Measurements from ENCODE around the gene HNRNPA3. TPM values are rescaled to one million over a fixed set of nuclear protein-coding genes. Genes with fewer than 3 reads are reported as not detected.

The HNRNPA3 gene
- total and polyA plus RNA-seq, 2 of the 13 experiments (the other 11 are each of a cell fraction or from before 2014, with no cell fraction given): 73.3 to 97.7 TPM

DNA sequence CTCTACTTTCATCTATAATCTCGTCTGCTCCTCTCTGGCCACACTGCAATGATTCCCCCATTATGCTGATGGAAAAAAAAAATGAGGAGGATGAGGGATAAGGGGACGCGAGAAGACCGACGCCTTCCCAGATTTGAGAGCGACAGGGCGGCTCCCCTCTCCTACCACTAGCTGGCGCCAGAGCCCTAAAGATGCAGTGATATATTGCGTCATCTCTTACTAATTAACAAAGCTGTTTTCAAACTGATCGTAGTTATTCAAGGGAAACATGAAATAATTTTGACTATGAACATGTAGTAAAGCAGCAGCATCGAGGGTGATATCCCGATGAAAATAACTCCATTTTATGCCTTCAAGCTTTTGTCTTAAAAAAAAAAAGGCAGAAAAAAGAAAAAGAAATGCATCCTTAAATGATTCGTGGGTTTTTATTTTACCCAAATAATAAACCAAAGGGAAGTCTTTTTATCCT is 48.0 kb upstream of the HNRNPA3 start (continued):
- no peak for TF ChIP-seq ZNF460 (CRISPR knock-in tag; IDR thresholded peaks at IDR 0.05; ENCODE audit: borderline replicate concordance)
- TF ChIP-seq, protein P1, sequence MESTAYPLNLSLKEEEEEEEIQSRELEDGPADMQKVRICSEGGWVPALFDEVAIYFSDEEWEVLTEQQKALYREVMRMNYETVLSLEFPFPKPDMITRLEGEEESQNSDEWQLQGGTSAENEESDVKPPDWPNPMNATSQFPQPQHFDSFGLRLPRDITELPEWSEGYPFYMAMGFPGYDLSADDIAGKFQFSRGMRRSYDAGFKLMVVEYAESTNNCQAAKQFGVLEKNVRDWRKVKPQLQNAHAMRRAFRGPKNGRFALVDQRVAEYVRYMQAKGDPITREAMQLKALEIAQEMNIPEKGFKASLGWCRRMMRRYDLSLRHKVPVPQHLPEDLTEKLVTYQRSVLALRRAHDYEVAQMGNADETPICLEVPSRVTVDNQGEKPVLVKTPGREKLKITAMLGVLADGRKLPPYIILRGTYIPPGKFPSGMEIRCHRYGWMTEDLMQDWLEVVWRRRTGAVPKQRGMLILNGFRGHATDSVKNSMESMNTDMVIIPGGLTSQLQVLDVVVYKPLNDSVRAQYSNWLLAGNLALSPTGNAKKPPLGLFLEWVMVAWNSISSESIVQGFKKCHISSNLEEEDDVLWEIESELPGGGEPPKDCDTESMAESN (CRISPR knock-in tag; conservative IDR thresholded peaks at IDR 0.05): 0 out of 2 replicates have a peak, but pooled peaks have one; percentile 38
- no peak for TF ChIP-seq THYN1 (CRISPR knock-in tag; IDR thresholded peaks at IDR 0.05; ENCODE audit: borderline replicate concordance, low read depth)
- peak; percentile 74; the same call in 1 of the 2 replicates for TF ChIP-seq RCOR2 (CRISPR knock-in tag; IDR thresholded peaks at IDR 0.05)
- TF ChIP-seq KDM5A (IDR thresholded peaks at IDR 0.05; ENCODE audit: borderline replicate concordance, low read length): peak; percentile 79
- TF ChIP-seq ZNF589 (CRISPR knock-in tag; conservative IDR thresholded peaks at IDR 0.05): no peak
- TF ChIP-seq ZNF574 (CRISPR knock-in tag; IDR thresholded peaks at IDR 0.05): peak; percentile 44; the same call in 1 of the 2 replicates
- no peak for TF ChIP-seq ZFAT (CRISPR knock-in tag; conservative IDR thresholded peaks at IDR 0.05)
- peak; percentile 42; the same call in 1 of the 2 replicates for TF ChIP-seq ZFX (CRISPR knock-in tag; IDR thresholded peaks at IDR 0.05; ENCODE audit: low read depth)
- TF ChIP-seq ZNF777 (CRISPR knock-in tag; IDR thresholded peaks at IDR 0.05): 0 out of 2 replicates have a peak, but pooled peaks have one; percentile 43
- TF ChIP-seq ZBTB1 (CRISPR knock-in tag; IDR thresholded peaks at IDR 0.05; ENCODE audit: borderline replicate concordance): no peak
- peak; percentile 98 for TF ChIP-seq ATF7 (IDR thresholded peaks at IDR 0.05)
- peak; percentile 95; the same call in 1 of the 2 replicates for TF ChIP-seq ATF7 (CRISPR knock-in tag; IDR thresholded peaks at IDR 0.05)
- peak; percentile 89; the same call in 1 of the 2 replicates for TF ChIP-seq JUND (CRISPR knock-in tag; IDR thresholded peaks at IDR 0.05)
- peak; percentile 75; the same call in 1 of the 2 replicates for TF ChIP-seq REPIN1 (CRISPR knock-in tag; IDR thresholded peaks at IDR 0.05; ENCODE audit: borderline replicate concordance, low read depth)
- TF ChIP-seq PATZ1 (CRISPR knock-in tag; IDR thresholded peaks at IDR 0.05): peak; percentile 61
- peak; percentile 100 for TF ChIP-seq SMC3 (IDR thresholded peaks at IDR 0.05; ENCODE audit: low read length)
- TF ChIP-seq TBX2 (CRISPR knock-in tag; IDR thresholded peaks at IDR 0.05; ENCODE audit: borderline replicate concordance): peak; percentile 83
- TF ChIP-seq NR0B2 (CRISPR knock-in tag; IDR thresholded peaks at IDR 0.05): no peak
- TF ChIP-seq ZBTB14 (CRISPR knock-in tag; IDR thresholded peaks at IDR 0.05): no peak
- TF ChIP-seq STAG1 (CRISPR knock-in tag; IDR thresholded peaks at IDR 0.05): peak; percentile 100

Data from HepG2 (cell line).